K562 (cell line): ENCODE measurements around the gene TMEM154. TPM values are rescaled to one million over a fixed set of nuclear protein-coding genes. Genes with fewer than 3 reads are reported as not detected.

Experiments
- DEAF1 ChIP-seq: fragments of 450-650 bp; formaldehyde crosslinking; IDR thresholded peaks from 2 replicates; pipeline ENCODE4 v1.4.0; 2020; ENCODE audit warnings: mild to moderate bottlenecking, moderate library complexity
- FOXM1 ChIP-seq, 2 experiments: fragments of 450-650 bp in 1 of 2; sonication (generic) in 1 of 2; formaldehyde crosslinking in 1 of 2; IDR thresholded peaks; 2 replicates each; pipeline versions ENCODE4 v1.6.1 to v1.9.0; 2017 to 2022; ENCODE audit warnings: low read depth in 2 of 2, mild to moderate bottlenecking in 2 of 2, missing genetic modification reagents in 1 of 2, moderate library complexity in 1 of 2
- HDAC1 ChIP-seq, 2 experiments: fragments of 450-650 bp; IDR thresholded peaks; 2 replicates each; pipeline ENCODE4 v1.6.1; 2016 to 2017; ENCODE audit warnings: inconsistent platforms in 1 of 2, mild to moderate bottlenecking in 1 of 2, moderate library complexity in 1 of 2
- KLF16 ChIP-seq: IDR thresholded peaks from 2 replicates; pipeline ENCODE4 v1.6.1; 2016; ENCODE audit warnings: antibody characterized with exemption
- NCOA6 ChIP-seq: fragments of 450-650 bp; IDR thresholded peaks from 2 replicates; pipeline ENCODE4 v1.6.1; 2017; ENCODE audit warnings: mild to moderate bottlenecking
- PBX2 ChIP-seq, 2 experiments: IDR thresholded peaks in 1 of 2; conservative IDR thresholded peaks in 1 of 2; 2 replicates each; pipeline ENCODE4 v1.6.1; 2016; ENCODE audit warnings: low read depth in 2 of 2, mild to moderate bottlenecking in 1 of 2, missing compliant biosample characterization in 1 of 2, missing genetic modification characterization in 1 of 2, moderate library complexity in 1 of 2
- PML ChIP-seq: IDR thresholded peaks from 2 replicates; pipeline ENCODE4 v1.6.1; 2012; ENCODE audit warnings: low read length, inconsistent platforms
- TBL1XR1 ChIP-seq, 2 experiments: IDR thresholded peaks; 2 replicates each; pipeline ENCODE4 v1.6.1; 2012; ENCODE audit warnings: improper control_type of control experiment in 2 of 2, low read length in 2 of 2, mild to moderate bottlenecking in 1 of 2
- TSHZ1 ChIP-seq: fragments of 250-450 bp; sonication (Bioruptor Pico); IDR thresholded peaks from 2 replicates; pipeline ENCODE4 v1.4.0; 2020; ENCODE audit warnings: mild to moderate bottlenecking, moderate library complexity
- ZHX1 ChIP-seq: fragments of 150-350 bp; conservative IDR thresholded peaks from 2 replicates; pipeline ENCODE4 v1.6.1; 2014; ENCODE audit warnings: low read length
- ZNF311 ChIP-seq: fragments of 250-450 bp; sonication (Bioruptor Pico); IDR thresholded peaks from 2 replicates; pipeline ENCODE4 v1.4.0; 2020; ENCODE audit warnings: mild to moderate bottlenecking, moderate library complexity
- polyA plus RNA-seq, 8 experiments: library from polyadenylated mRNA; depleted of rRNA in 4 of 8; stranded (reverse) in 5 of 8; unstranded in 3 of 8; fragments of >200 nt; fragmentation: Nextera tagmentation in 2 of 8; fragmentation: Illumina TruSeq in 1 of 8; extraction: Ambion mirVana in 2 of 8; extraction: Trizol in 1 of 8; gene quantifications; 2 replicates each; pipeline versions ENCODE4 v1.2.1 to v1.2.3, GENCODE V29; 2011 to 2014; ENCODE audit warnings: inconsistent platforms in 1 of 8, missing spikeins in 1 of 8
- total RNA-seq, 7 experiments: library from RNA; depleted of rRNA in 6 of 7; stranded (reverse); fragments of >200 nt in 6 of 7; fragmentation: Illumina TruSeq in 2 of 7; extraction: Trizol in 2 of 7; gene quantifications; 2 replicates each; pipeline versions ENCODE4 v1.2.1 to v1.2.3, GENCODE V29; 2011 to 2021; ENCODE audit warnings: low replicate concordance in 1 of 7

Gene TMEM154
- total and polyA plus RNA-seq, 9 of the 15 experiments (the other 6 are each of a cell fraction or from before 2014, with no cell fraction given): 0.13 to 1.8 (median 0.58) TPM

GRCh38 chr4:152630324-152630723, 49.5 kb downstream of the TMEM154 start (continued):
- TF ChIP-seq TSHZ1 (CRISPR knock-in tag) (no peak), TBL1XR1 (IDR thresholded peaks at IDR 0.05; ENCODE audit: low read length in 2 of 2) (peak in 1 of 2 experiments; percentile 50; a peak in 1 of 4 replicates), ZHX1 (no peak), DEAF1 (CRISPR knock-in tag) (no peak), FOXM1 (IDR thresholded peaks at IDR 0.05; ENCODE audit: low read depth) (peak; percentile 59; the same call in 1 of the 2 replicates), FOXM1 (CRISPR knock-in tag; IDR thresholded peaks at IDR 0.05; ENCODE audit: low read depth) (no peak), HDAC1 (IDR thresholded peaks at IDR 0.05) (no peak), PML (peak; percentile 66; the same call in 1 of the 2 replicates), ZNF311 (CRISPR knock-in tag) (no peak), NCOA6 (no peak), KLF16 (0 out of 2 replicates have a peak, but pooled peaks have one; percentile 39), PBX2 (CRISPR knock-in tag; IDR thresholded peaks at IDR 0.05; ENCODE audit: low read depth) (no peak), PBX2 (tag; conservative IDR thresholded peaks at IDR 0.05; ENCODE audit: low read depth) (peak; percentile 41)
